Mononuclear cell (primary cell): ENCODE data around the gene LITAF. TPM values are rescaled to one million over a fixed set of nuclear protein-coding genes. Genes with fewer than 3 reads are reported as not detected.

ENCODE experiments used
- H3K27me3 ChIP-seq: 2 replicates; pipeline ENCODE4 v1.6.0; 2011; ENCODE audit warnings: low read length, control low read depth; ENCODE audit not compliant: insufficient read depth
- H3K4me1 ChIP-seq: 2 replicates; pipeline ENCODE4 v1.5.1; 2011; ENCODE audit warnings: mild to moderate bottlenecking, low read length, control low read depth; ENCODE audit not compliant: insufficient read depth
- H3K4me3 ChIP-seq: 2 replicates; pipeline ENCODE4 v1.5.1; 2011; ENCODE audit warnings: mild to moderate bottlenecking, low read length, moderate library complexity
- H3K9me3 ChIP-seq: 2 replicates; pipeline ENCODE4 v1.5.1; 2011; ENCODE audit warnings: low read depth, mild to moderate bottlenecking, control low read depth, low read length
- total RNA-seq: library from RNA; depleted of rRNA; stranded (reverse); fragments of >200 nt; gene quantifications from one replicate; pipeline ENCODE4 v1.2.3, GENCODE V29; 2012

Gene LITAF
- total RNA-seq, 1 donor = 169 TPM

GRCh38 chr16:11626657-11627291, 40.1 kb upstream of the LITAF start:
- Histone ChIP-seq H3K9me3 (no peaks in the 10 kb centered on the region), H3K27me3 (no peaks in the 10 kb centered on the region), H3K4me3 (no peak overlapping the region), H3K4me1 (peaks cover 80% of the 10 kb centered on the region)

GRCh38 chr16:11625769-11626168, 39.0 kb upstream of the LITAF start:
- Histone ChIP-seq H3K9me3 (no peaks in the 10 kb centered on the region), H3K27me3 (no peaks in the 10 kb centered on the region), H3K4me3 (no peak overlapping the region), H3K4me1 (peaks cover 90% of the 10 kb centered on the region)

- no peaks in the 10 kb centered on the region for H3K27me3 ChIP-seq
- H3K9me3 ChIP-seq = no peaks in the 10 kb centered on the region
- no peak overlapping the region for H3K4me3 ChIP-seq
- peaks cover 93% of the 10 kb centered on the region for H3K4me1 ChIP-seq
Measured at GRCh38 chr16:11624636-11625607, 38.2 kb upstream of the LITAF start.

GRCh38 chr16:11624205-11624604, 37.5 kb upstream of the LITAF start:
- no peak overlapping the region for H3K4me3 ChIP-seq
- peaks cover 93% of the 10 kb centered on the region for H3K4me1 ChIP-seq
- no peaks in the 10 kb centered on the region for H3K27me3 ChIP-seq
- no peaks in the 10 kb centered on the region for H3K9me3 ChIP-seq

- no peak overlapping the region for H3K4me3 ChIP-seq
- H3K9me3 ChIP-seq = no peaks in the 10 kb centered on the region
- H3K27me3 ChIP-seq = no peaks in the 10 kb centered on the region
- H3K4me1 ChIP-seq = peaks cover 87% of the 10 kb centered on the region
Measured at GRCh38 chr16:11621920-11622651, 35.4 kb upstream of the LITAF start.

GRCh38 chr16:11621539-11621919, 34.8 kb upstream of the LITAF start:
- no peaks in the 10 kb centered on the region for H3K27me3 ChIP-seq
- H3K4me3 ChIP-seq = no peak overlapping the region
- peaks cover 86% of the 10 kb centered on the region for H3K4me1 ChIP-seq
- H3K9me3 ChIP-seq = no peaks in the 10 kb centered on the region

- no peaks in the 10 kb centered on the region for H3K27me3 ChIP-seq
- H3K4me3 ChIP-seq = no peak overlapping the region
- H3K9me3 ChIP-seq = no peaks in the 10 kb centered on the region
- peaks cover 83% of the 10 kb centered on the region for H3K4me1 ChIP-seq
Measured at GRCh38 chr16:11620243-11621003, 33.7 kb upstream of the LITAF start.

GRCh38 chr16:11619327-11619851, 32.7 kb upstream of the LITAF start:
- peaks cover 80% of the 10 kb centered on the region for H3K4me1 ChIP-seq
- H3K9me3 ChIP-seq = no peaks in the 10 kb centered on the region
- no peaks in the 10 kb centered on the region for H3K27me3 ChIP-seq
- H3K4me3 ChIP-seq = no peak overlapping the region

GRCh38 chr16:11618107-11618717, 31.5 kb upstream of the LITAF start:
- no peak overlapping the region for H3K4me3 ChIP-seq
- H3K4me1 ChIP-seq = peaks cover 80% of the 10 kb centered on the region
- H3K9me3 ChIP-seq = no peaks in the 10 kb centered on the region
- no peaks in the 10 kb centered on the region for H3K27me3 ChIP-seq

GRCh38 chr16:11615748-11616447, 29.2 kb upstream of the LITAF start:
- H3K27me3 ChIP-seq = no peaks in the 10 kb centered on the region
- peaks cover 82% of the 10 kb centered on the region for H3K4me1 ChIP-seq
- H3K4me3 ChIP-seq = no peak overlapping the region
- no peaks in the 10 kb centered on the region for H3K9me3 ChIP-seq

- peaks cover 76% of the 10 kb centered on the region for H3K4me1 ChIP-seq
- no peak overlapping the region for H3K4me3 ChIP-seq
- H3K27me3 ChIP-seq = no peaks in the 10 kb centered on the region
- no peaks in the 10 kb centered on the region for H3K9me3 ChIP-seq
Measured at GRCh38 chr16:11614587-11615175, 28.0 kb upstream of the LITAF start.

- Histone ChIP-seq H3K4me1 (peaks cover 76% of the 10 kb centered on the region), H3K4me3 (no peak overlapping the region), H3K27me3 (no peaks in the 10 kb centered on the region), H3K9me3 (no peaks in the 10 kb centered on the region)
Measured at GRCh38 chr16:11613381-11614303, 26.9 kb upstream of the LITAF start.
